Measurements from ENCODE around the gene PSMA7. TPM values are rescaled to one million over a fixed set of nuclear protein-coding genes. Genes with fewer than 3 reads are reported as not detected.

Gene PSMA7
- total RNA-seq, 4 donors from 2014 or later: 632 to 1,338 (median 1,003) TPM

- Histone ChIP-seq H3K4me1 (peaks cover 14 to 19% of the 10 kb centered on the region in 2 donors), H3K4me3 (no peak overlapping the region), H3K27ac (no peak overlapping the region), H3K27me3 (no peaks in the 10 kb centered on the region), H3K9me3 (no peaks in the 10 kb centered on the region), H3K36me3 (peaks cover 0 to 77% of the 10 kb centered on the region in 2 donors)
- in situ Hi-C loops (cut with MboI; ENCODE audit: low sequenced_read_pairs in 4 of 4) (loop anchor here in 2 of 4 donors (10.0 to 25.0 kb wide), 2 partner anchors 64 to 116 kb away; partner anchors contain the start of gene TAF4 (in 1 of the 2)), intact Hi-C loops (cut with DNase I; ENCODE audit: low total_unique reads) (no loop called here)
- no peak for DNase-seq
- TF ChIP-seq POLR2A (IDR thresholded peaks at IDR 0.05): no peak
- no peak for TF ChIP-seq CTCF (IDR thresholded peaks at IDR 0.05 in 4 of 5, conservative IDR thresholded peaks at IDR 0.05 in 1 of 5)
- no peak for ATAC-seq
Observed at GRCh38 chr20:62128502-62128901, 14.7 kb downstream of the PSMA7 start.

- no peaks in the 10 kb centered on the region for H3K27me3 ChIP-seq
- in situ Hi-C loops (cut with MboI; ENCODE audit: low sequenced_read_pairs in 4 of 4) (loop anchor here in 2 of 4 donors (10.0 to 25.0 kb wide), 2 partner anchors 63 to 115 kb away; partner anchors contain the start of gene TAF4 (in 1 of the 2)), intact Hi-C loops (cut with DNase I; ENCODE audit: low total_unique reads) (no loop called here)
- no peak overlapping the region for H3K4me3 ChIP-seq
- no peak for DNase-seq
- no peaks in the 10 kb centered on the region for H3K9me3 ChIP-seq
- H3K36me3 ChIP-seq: peaks cover 0 to 77% of the 10 kb centered on the region in 2 donors
- H3K27ac ChIP-seq: no peak overlapping the region
- TF ChIP-seq CTCF (IDR thresholded peaks at IDR 0.05 in 4 of 5, conservative IDR thresholded peaks at IDR 0.05 in 1 of 5): no peak
- TF ChIP-seq POLR2A (IDR thresholded peaks at IDR 0.05): no peak
- H3K4me1 ChIP-seq: peaks cover 19 to 20% of the 10 kb centered on the region in 2 donors
- no peak for ATAC-seq
Observed at GRCh38 chr20:62127799-62128198, 15.4 kb downstream of the PSMA7 start.

GRCh38 chr20:62126141-62126540, 17.1 kb downstream of the PSMA7 start:
- DNase-seq (no peak), ATAC-seq (no peak)
- H3K4me1 ChIP-seq: peaks cover 14 to 18% of the 10 kb centered on the region in 2 donors
- no peak for TF ChIP-seq CTCF (IDR thresholded peaks at IDR 0.05 in 4 of 5, conservative IDR thresholded peaks at IDR 0.05 in 1 of 5)
- no peak for TF ChIP-seq POLR2A (IDR thresholded peaks at IDR 0.05)
- in situ Hi-C loops (cut with MboI; ENCODE audit: low sequenced_read_pairs in 4 of 4) (loop anchor here in 2 of 4 donors (10.0 to 25.0 kb wide), 2 partner anchors 61 to 114 kb away; partner anchors contain the start of gene TAF4 (in 1 of the 2)), intact Hi-C loops (cut with DNase I; ENCODE audit: low total_unique reads) (no loop called here)
- H3K27me3 ChIP-seq: no peaks in the 10 kb centered on the region
- no peak overlapping the region for H3K27ac ChIP-seq
- no peak overlapping the region for H3K4me3 ChIP-seq
- H3K36me3 ChIP-seq: peaks cover 0 to 67% of the 10 kb centered on the region in 2 donors
- H3K9me3 ChIP-seq: no peaks in the 10 kb centered on the region

- in situ Hi-C loops (cut with MboI; ENCODE audit: low sequenced_read_pairs in 4 of 4): loop anchor here in 1 of 4 donors (10.0 kb wide), 1 partner anchor 59 kb away; the partner anchor contains the start of gene TAF4
Observed at GRCh38 chr20:62123450-62124118, 19.6 kb downstream of the PSMA7 start.

More at GRCh38 chr20:62123450-62124118, 19.6 kb downstream of the PSMA7 start:
- DNase-seq (no peak), ATAC-seq (no peak)
- Histone ChIP-seq H3K36me3 (peaks cover 0 to 41% of the 10 kb centered on the region in 2 donors), H3K4me1 (peaks cover 30 to 42% of the 10 kb centered on the region in 2 donors), H3K27me3 (no peaks in the 10 kb centered on the region), H3K27ac (peak overlapping the region; percentile 91 to 97 (median 94)), H3K4me3 (peak overlapping the region; percentile 68 to 73 (median 69)), H3K9me3 (no peaks in the 10 kb centered on the region)
- TF ChIP-seq POLR2A (IDR thresholded peaks at IDR 0.05) (no peak), CTCF (IDR thresholded peaks at IDR 0.05 in 4 of 5, conservative IDR thresholded peaks at IDR 0.05 in 1 of 5) (no peak)
- intact Hi-C loops (cut with DNase I; ENCODE audit: low total_unique reads): loop anchor here (1.0 to 2.0 kb wide), 2 partner anchors 11 to 59 kb away; partner anchors contain the start of gene MTG2

Data from gastrocnemius medialis (tissue), 4 donors.